GM12875 (cell line): ENCODE data around the gene CD44.

Experiments
- H3K4me3 ChIP-seq: one replicate; pipeline ENCODE4 v1.5.1; 2011; ENCODE audit warnings: low read depth, low read length, control low read depth
- TF ChIP-seq, protein P1 (sequence below): IDR thresholded peaks from 2 replicates; pipeline ENCODE4 v1.5.1; 2011; ENCODE audit warnings: low read depth, mild to moderate bottlenecking, control low read depth, inconsistent platforms, low read length, moderate library complexity, borderline replicate concordance; ENCODE audit not compliant: insufficient read depth

The CD44 gene

DNA sequence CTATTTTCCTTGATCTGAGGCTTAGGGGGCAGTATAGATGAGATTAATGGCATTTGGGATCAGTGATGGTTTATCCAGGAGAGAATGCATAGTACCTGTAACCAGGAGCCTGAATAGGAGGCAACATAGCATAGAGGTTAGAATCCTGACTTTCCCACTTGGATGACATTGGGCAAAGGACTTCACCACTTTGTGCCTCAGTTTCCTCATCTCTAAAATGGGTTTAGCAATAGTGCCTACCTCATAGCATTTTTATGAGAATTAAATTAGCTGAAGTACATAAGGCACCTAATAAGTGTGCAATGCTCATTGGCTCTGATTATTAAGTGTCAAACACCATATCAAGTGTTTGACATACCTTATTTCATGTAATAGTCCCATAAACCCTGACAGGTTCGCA is 30.8 kb downstream of the CD44 start:
- H3K4me3 ChIP-seq = no peak overlapping the region
- TF ChIP-seq, protein P1, sequence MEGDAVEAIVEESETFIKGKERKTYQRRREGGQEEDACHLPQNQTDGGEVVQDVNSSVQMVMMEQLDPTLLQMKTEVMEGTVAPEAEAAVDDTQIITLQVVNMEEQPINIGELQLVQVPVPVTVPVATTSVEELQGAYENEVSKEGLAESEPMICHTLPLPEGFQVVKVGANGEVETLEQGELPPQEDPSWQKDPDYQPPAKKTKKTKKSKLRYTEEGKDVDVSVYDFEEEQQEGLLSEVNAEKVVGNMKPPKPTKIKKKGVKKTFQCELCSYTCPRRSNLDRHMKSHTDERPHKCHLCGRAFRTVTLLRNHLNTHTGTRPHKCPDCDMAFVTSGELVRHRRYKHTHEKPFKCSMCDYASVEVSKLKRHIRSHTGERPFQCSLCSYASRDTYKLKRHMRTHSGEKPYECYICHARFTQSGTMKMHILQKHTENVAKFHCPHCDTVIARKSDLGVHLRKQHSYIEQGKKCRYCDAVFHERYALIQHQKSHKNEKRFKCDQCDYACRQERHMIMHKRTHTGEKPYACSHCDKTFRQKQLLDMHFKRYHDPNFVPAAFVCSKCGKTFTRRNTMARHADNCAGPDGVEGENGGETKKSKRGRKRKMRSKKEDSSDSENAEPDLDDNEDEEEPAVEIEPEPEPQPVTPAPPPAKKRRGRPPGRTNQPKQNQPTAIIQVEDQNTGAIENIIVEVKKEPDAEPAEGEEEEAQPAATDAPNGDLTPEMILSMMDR = no peak

DNA sequence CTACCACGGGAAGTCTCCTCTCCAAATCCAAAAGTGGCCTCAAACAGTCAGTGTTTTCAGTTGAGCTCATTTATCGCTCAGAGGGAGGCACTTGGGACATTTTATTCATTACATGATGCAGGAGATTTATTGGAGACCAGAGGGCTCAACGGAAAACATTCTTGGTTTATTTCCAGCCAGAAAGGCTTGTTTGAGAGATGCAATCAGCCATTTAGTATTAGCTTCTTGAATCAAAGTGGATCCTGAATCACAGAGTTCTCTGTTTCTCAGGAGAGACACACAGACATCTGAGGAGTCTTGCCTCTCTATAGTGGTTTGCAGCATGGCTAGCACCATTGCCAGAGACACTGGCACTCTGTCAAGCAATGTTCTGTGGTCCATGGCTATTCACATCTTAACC is 31.5 kb downstream of the CD44 start:
- no peak overlapping the region for H3K4me3 ChIP-seq
- TF ChIP-seq, protein P1 = no peak

DNA sequence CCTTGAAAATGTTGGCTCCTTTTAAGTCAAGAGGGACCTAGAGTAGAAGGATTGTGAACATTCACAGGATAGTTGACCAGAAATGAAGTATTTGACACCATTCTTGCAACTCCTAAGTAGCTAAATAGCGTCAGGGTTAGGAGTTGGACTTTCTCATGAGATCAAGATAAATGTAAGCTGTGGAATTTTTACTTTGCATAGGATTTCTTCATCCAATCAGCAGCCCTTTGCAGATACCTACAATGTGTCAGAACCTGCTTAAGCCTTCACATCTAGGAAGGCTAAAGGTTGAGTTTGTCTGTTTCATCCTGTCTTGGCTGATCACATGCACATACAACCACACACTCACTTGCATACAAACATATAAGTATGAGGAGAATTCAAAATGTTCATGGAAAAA is 32.3 kb downstream of the CD44 start:
- no peak overlapping the region for H3K4me3 ChIP-seq
- TF ChIP-seq, protein P1 = no peak

DNA sequence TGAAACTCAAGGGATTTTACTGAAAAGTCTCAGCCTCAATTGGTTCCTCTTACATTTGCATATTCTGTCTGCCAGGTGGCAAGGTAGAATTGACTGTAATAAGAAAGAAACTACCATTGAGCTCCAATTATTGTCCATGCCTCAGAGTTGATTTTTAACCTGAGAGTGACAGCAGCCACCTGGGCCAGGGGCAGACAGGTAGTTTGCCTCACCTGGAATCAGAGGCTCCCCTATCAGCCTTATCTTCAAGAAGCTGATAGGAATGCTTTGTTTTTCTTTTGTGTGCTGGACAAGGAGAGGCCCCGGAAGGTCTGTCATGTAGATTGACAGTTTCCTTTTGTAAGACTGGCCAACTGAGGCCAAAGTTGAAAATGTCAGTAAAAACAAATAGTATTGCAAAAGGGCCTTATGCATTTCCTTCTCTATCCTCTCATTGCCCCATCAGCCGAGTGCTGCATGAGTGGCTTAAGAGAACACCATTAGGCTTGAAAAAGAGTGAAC is 34.1 kb downstream of the CD44 start:
- TF ChIP-seq, protein P1 = no peak
- no peak overlapping the region for H3K4me3 ChIP-seq

DNA sequence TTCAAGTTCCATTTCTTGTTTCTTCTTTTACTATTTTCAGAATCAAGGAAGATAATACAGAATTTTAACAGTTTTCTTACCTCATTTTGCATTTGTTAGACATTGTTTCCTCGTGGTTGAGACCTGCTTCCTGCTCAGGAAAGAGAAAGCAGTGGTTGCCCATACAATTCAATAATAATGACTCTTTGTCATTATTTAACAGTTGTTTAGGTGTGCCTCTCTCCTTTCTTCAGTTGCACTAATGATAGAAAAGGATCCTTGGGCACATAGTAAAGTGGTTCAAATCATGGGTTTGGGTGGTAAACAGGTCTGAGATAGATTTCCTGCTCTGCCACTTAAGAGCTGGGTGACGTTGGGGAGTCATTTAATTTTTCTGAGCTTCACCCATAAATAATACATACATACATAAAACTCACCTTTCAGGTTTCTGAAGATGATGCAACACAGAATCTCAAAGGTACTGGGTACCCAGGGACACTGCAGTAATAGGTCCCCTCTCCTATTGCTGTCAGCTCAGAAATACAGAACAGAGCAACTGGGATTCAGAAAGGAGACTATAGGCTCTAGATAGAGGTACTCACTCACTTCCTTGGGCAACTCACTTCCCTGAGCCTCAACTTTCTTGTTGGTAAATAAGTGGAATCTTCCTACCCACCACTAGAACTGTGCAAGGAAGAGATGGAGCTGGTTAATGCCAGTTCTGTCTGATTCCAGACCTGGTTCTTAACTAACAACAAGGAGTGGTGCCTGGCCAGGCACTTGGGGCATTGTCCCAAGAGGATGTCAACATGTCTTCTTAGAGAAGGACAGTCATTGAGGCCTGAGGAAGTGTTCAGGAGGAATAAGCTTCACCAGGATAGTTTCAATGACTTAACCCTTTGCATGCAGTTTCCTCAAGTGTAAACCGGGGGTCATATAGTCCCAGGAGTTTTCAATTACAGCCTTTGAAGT is 34.9 kb downstream of the CD44 start:
- TF ChIP-seq, protein P1 = no peak
- no peak overlapping the region for H3K4me3 ChIP-seq

DNA sequence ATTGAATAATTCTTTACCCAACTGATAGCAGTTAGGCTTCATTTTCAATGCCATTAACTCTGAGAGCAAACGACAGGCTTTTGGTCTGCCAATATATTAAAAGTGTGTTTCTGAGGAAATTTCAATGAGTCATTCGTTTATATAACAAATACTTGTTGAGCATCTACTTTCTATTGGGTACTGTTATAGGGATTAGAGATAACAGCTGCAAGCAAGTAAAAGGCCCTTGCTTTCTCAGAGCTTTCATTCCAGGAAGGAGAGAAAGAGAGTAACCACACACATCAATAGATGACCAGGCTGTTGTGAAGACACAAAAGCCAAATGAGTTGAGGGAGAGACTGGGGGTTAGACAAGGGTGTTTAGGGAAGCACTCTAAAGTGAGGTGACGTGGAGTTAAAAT is 35.7 kb downstream of the CD44 start:
- no peak overlapping the region for H3K4me3 ChIP-seq
- TF ChIP-seq, protein P1 = no peak

DNA sequence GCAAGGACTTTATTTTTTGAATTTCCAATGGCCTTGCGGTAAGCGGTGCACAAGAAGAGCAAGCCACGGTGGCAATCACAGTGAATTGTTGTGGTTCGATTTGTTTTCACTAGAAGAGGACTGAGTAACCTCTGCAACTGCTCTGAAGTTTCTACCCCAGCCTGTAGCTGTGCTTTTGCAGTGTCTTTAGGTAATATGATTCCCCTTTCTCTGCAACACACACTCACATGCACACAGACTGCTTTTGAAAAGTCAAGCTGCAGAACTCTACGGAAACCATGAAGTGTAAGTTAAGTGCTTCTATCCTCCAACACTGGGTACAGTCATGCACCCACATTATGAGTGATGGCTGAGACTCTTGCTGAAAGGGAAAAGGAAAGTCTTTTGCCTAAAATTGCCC is 38.4 kb downstream of the CD44 start:
- TF ChIP-seq, protein P1 = no peak

More for the DNA sequence above, 38.4 kb downstream of the CD44 start:
- no peak overlapping the region for H3K4me3 ChIP-seq
